Measurements from ENCODE around the gene PSME3IP1.

The PSME3IP1 gene

GRCh38 chr16:57144027-57144426, 41.8 kb downstream of the PSME3IP1 start:
- DNase-seq (ENCODE audit: low read depth): no peak

GRCh38 chr16:57143149-57143921, 42.5 kb downstream of the PSME3IP1 start:
- DNase-seq (ENCODE audit: low read depth): no peak

GRCh38 chr16:57141822-57142631, 43.8 kb downstream of the PSME3IP1 start:
- DNase-seq (ENCODE audit: low read depth): no peak

GRCh38 chr16:57140931-57141668, 44.7 kb downstream of the PSME3IP1 start:
- no peak for DNase-seq (ENCODE audit: low read depth)

- DNase-seq (ENCODE audit: low read depth): no peak
Measured at GRCh38 chr16:57138281-57138935, 47.4 kb downstream of the PSME3IP1 start.

- no peak for DNase-seq (ENCODE audit: low read depth)
Measured at GRCh38 chr16:57137566-57138273, 48.1 kb downstream of the PSME3IP1 start.

- no peak for DNase-seq (ENCODE audit: low read depth)
Measured at GRCh38 chr16:57137043-57137442, 48.8 kb downstream of the PSME3IP1 start.

- peak; percentile 14 for DNase-seq (ENCODE audit: low read depth)
Measured at GRCh38 chr16:57134982-57135381, 50.9 kb downstream of the PSME3IP1 start.

- no peak for DNase-seq (ENCODE audit: low read depth)
Measured at GRCh38 chr16:57133886-57134285, 52.0 kb downstream of the PSME3IP1 start.

- DNase-seq (ENCODE audit: low read depth): no peak
Measured at GRCh38 chr16:57133031-57133430, 52.8 kb downstream of the PSME3IP1 start.

- no peak for DNase-seq (ENCODE audit: low read depth)
Measured at GRCh38 chr16:57132470-57132869, 53.4 kb downstream of the PSME3IP1 start.

GRCh38 chr16:57131351-57131970, 54.4 kb downstream of the PSME3IP1 start:
- DNase-seq (ENCODE audit: low read depth): no peak

GRCh38 chr16:57130950-57131321, 54.9 kb downstream of the PSME3IP1 start:
- no peak for DNase-seq (ENCODE audit: low read depth)

GRCh38 chr16:57128771-57129389, 57.0 kb downstream of the PSME3IP1 start:
- peak; percentile 53 for DNase-seq (ENCODE audit: low read depth)

GRCh38 chr16:57127836-57128235, 58.0 kb downstream of the PSME3IP1 start:
- no peak for DNase-seq (ENCODE audit: low read depth)

GRCh38 chr16:57127037-57127763, 58.6 kb downstream of the PSME3IP1 start:
- DNase-seq (ENCODE audit: low read depth): no peak

GRCh38 chr16:57126411-57126810, 59.4 kb downstream of the PSME3IP1 start:
- no peak for DNase-seq (ENCODE audit: low read depth)

- DNase-seq (ENCODE audit: low read depth): no peak
Measured at GRCh38 chr16:57125969-57126368, 59.9 kb downstream of the PSME3IP1 start.

- DNase-seq (ENCODE audit: low read depth): no peak
Measured at GRCh38 chr16:57125376-57125775, 60.5 kb downstream of the PSME3IP1 start.
